Stimulated activated effector memory CD8-positive, alpha-beta T cell treated with anti-CD3 and anti-CD28 coated beads, Interleukin-12 subunit alpha, Interleukin-12 subunit beta, amount 100 ng/mL, for 72 hours (primary cell): ENCODE measurements around the gene TOMM7.
"Not testable (repeated sequence)": the region's sequence is repeated elsewhere in the genome, so short reads cannot be mapped to it uniquely, and the experiment has no call there.

Experiments
- ATAC-seq: fragments of 150-1000 bp; cut with Tn5 transposase; 2 replicates; pipeline ENCODE4 v1.10.0; 2021
- DNase-seq, 2 donors: peaks; one replicate each; pipeline ENCODE4 v3.0.0; 2021 to 2022; ENCODE audit warnings: low spot score in 2 of 2
- H3K27ac Mint-ChIP-seq: one replicate; pipeline ENCODE4 v1.8.0; 2022; ENCODE audit warnings: mild to moderate bottlenecking, mixed read lengths
- H3K36me3 Mint-ChIP-seq: one replicate; pipeline ENCODE4 v1.8.0; 2022; ENCODE audit warnings: mild to moderate bottlenecking, mixed read lengths
- H3K4me1 Mint-ChIP-seq: one replicate; pipeline ENCODE4 v1.8.0; 2022; ENCODE audit warnings: mixed read lengths
- H3K4me3 Mint-ChIP-seq: one replicate; pipeline ENCODE4 v1.8.0; 2022; ENCODE audit warnings: mild to moderate bottlenecking, mixed read lengths
- H3K9me3 Mint-ChIP-seq: one replicate; pipeline ENCODE4 v1.8.0; 2022; ENCODE audit warnings: mixed read lengths

Gene TOMM7

GRCh38 chr7:22814261-22815208 lies 8.1 kb downstream of the TOMM7 start:
- H3K36me3 Mint-ChIP-seq: peaks cover 82% of the 10 kb centered on the region
- peaks cover 19% of the 10 kb centered on the region for H3K4me1 Mint-ChIP-seq
- no peak overlapping the region for H3K4me3 Mint-ChIP-seq
- ATAC-seq (peak; percentile 51), DNase-seq (no peak)
- no peaks in the 10 kb centered on the region for H3K9me3 Mint-ChIP-seq
- no peak overlapping the region for H3K27ac Mint-ChIP-seq

GRCh38 chr7:22812353-22812752 lies 10.3 kb downstream of the TOMM7 start:
- peaks cover 19% of the 10 kb centered on the region for H3K4me1 Mint-ChIP-seq
- H3K4me3 Mint-ChIP-seq: no peak overlapping the region
- H3K36me3 Mint-ChIP-seq: peaks cover 66% of the 10 kb centered on the region
- no peaks in the 10 kb centered on the region for H3K9me3 Mint-ChIP-seq
- no peak for ATAC-seq
- DNase-seq: no peak
- H3K27ac Mint-ChIP-seq: no peak overlapping the region

GRCh38 chr7:22811746-22812280 lies 10.8 kb downstream of the TOMM7 start:
- DNase-seq: no peak
- Mint-ChIP-seq H3K36me3 (peaks cover 60% of the 10 kb centered on the region), H3K27ac (no peak overlapping the region), H3K4me3 (no peak overlapping the region), H3K9me3 (no peaks in the 10 kb centered on the region), H3K4me1 (peaks cover 19% of the 10 kb centered on the region)
- ATAC-seq: no peak

GRCh38 chr7:22810843-22811242 lies 11.8 kb downstream of the TOMM7 start:
- ATAC-seq: no peak
- Mint-ChIP-seq H3K27ac (peak overlapping the region; percentile 53), H3K4me3 (no peak overlapping the region), H3K4me1 (peaks cover 14% of the 10 kb centered on the region), H3K36me3 (peaks cover 51% of the 10 kb centered on the region), H3K9me3 (no peaks in the 10 kb centered on the region)
- no peak for DNase-seq

GRCh38 chr7:22809902-22810642 lies 12.6 kb downstream of the TOMM7 start:
- H3K27ac Mint-ChIP-seq: no peak overlapping the region
- no peaks in the 10 kb centered on the region for H3K9me3 Mint-ChIP-seq
- no peak overlapping the region for H3K4me3 Mint-ChIP-seq
- H3K36me3 Mint-ChIP-seq: peaks cover 43% of the 10 kb centered on the region
- DNase-seq (no peak), ATAC-seq (no peak)
- H3K4me1 Mint-ChIP-seq: peaks cover 7% of the 10 kb centered on the region

GRCh38 chr7:22808140-22808539 lies 14.5 kb downstream of the TOMM7 start:
- peak overlapping the region; percentile 46 for H3K27ac Mint-ChIP-seq
- no peak for ATAC-seq
- H3K36me3 Mint-ChIP-seq: peaks cover 24% of the 10 kb centered on the region
- no peak overlapping the region for H3K4me3 Mint-ChIP-seq
- DNase-seq: no peak
- H3K4me1 Mint-ChIP-seq: no peaks in the 10 kb centered on the region
- H3K9me3 Mint-ChIP-seq: no peaks in the 10 kb centered on the region

- DNase-seq: no peak
- no peak overlapping the region for H3K4me3 Mint-ChIP-seq
- H3K27ac Mint-ChIP-seq: no peak overlapping the region
- no peaks in the 10 kb centered on the region for H3K4me1 Mint-ChIP-seq
- H3K9me3 Mint-ChIP-seq: no peaks in the 10 kb centered on the region
- ATAC-seq: no peak
- H3K36me3 Mint-ChIP-seq: peaks cover 10% of the 10 kb centered on the region
Measured at GRCh38 chr7:22806752-22807151, 15.9 kb downstream of the TOMM7 start.

- Mint-ChIP-seq H3K27ac (no peak overlapping the region), H3K4me3 (no peak overlapping the region), H3K36me3 (no peaks in the 10 kb centered on the region), H3K9me3 (no peaks in the 10 kb centered on the region), H3K4me1 (no peaks in the 10 kb centered on the region)
- ATAC-seq: no peak
- DNase-seq: no peak
Measured at GRCh38 chr7:22805227-22805626, 17.4 kb downstream of the TOMM7 start.

GRCh38 chr7:22802831-22803230 lies 19.8 kb downstream of the TOMM7 start:
- not testable (repeated sequence) for H3K27ac Mint-ChIP-seq, ATAC-seq, H3K9me3 Mint-ChIP-seq, DNase-seq, H3K36me3 Mint-ChIP-seq, H3K4me3 Mint-ChIP-seq, H3K4me1 Mint-ChIP-seq

GRCh38 chr7:22802426-22802825 lies 20.2 kb downstream of the TOMM7 start:
- no peaks in the 10 kb centered on the region for H3K9me3 Mint-ChIP-seq
- H3K4me3 Mint-ChIP-seq: no peak overlapping the region
- H3K27ac Mint-ChIP-seq: no peak overlapping the region
- H3K36me3 Mint-ChIP-seq: no peaks in the 10 kb centered on the region
- no peak for ATAC-seq
- H3K4me1 Mint-ChIP-seq: no peaks in the 10 kb centered on the region
- DNase-seq: no peak

- Mint-ChIP-seq H3K4me1 (no peaks in the 10 kb centered on the region), H3K4me3 (no peak overlapping the region), H3K36me3 (no peaks in the 10 kb centered on the region), H3K27ac (no peak overlapping the region), H3K9me3 (no peaks in the 10 kb centered on the region)
- ATAC-seq (no peak), DNase-seq (no peak)
Measured at GRCh38 chr7:22801912-22802311, 20.7 kb downstream of the TOMM7 start.

- Mint-ChIP-seq H3K4me3 (no peak overlapping the region), H3K9me3 (no peaks in the 10 kb centered on the region), H3K27ac (no peak overlapping the region), H3K4me1 (no peaks in the 10 kb centered on the region), H3K36me3 (no peaks in the 10 kb centered on the region)
- ATAC-seq: no peak
- DNase-seq: no peak
Measured at GRCh38 chr7:22799633-22800032, 23.0 kb downstream of the TOMM7 start.

GRCh38 chr7:22793593-22794462 lies 28.8 kb downstream of the TOMM7 start:
- H3K27ac Mint-ChIP-seq: no peak overlapping the region
- H3K9me3 Mint-ChIP-seq: no peaks in the 10 kb centered on the region
- no peaks in the 10 kb centered on the region for H3K36me3 Mint-ChIP-seq
- H3K4me3 Mint-ChIP-seq: no peak overlapping the region
- H3K4me1 Mint-ChIP-seq: no peaks in the 10 kb centered on the region
- ATAC-seq: no peak
- no peak for DNase-seq

GRCh38 chr7:22791204-22792158 lies 31.2 kb downstream of the TOMM7 start:
- Mint-ChIP-seq H3K9me3 (no peaks in the 10 kb centered on the region), H3K4me1 (no peaks in the 10 kb centered on the region), H3K27ac (no peak overlapping the region), H3K4me3 (no peak overlapping the region), H3K36me3 (no peaks in the 10 kb centered on the region)
- ATAC-seq (no peak), DNase-seq (no peak)
